GM23248 (cell line): Measurements from ENCODE around the gene UPK3A.
"Not testable (repeated sequence)": the region's sequence is repeated elsewhere in the genome, so short reads cannot be mapped to it uniquely, and the experiment has no call there.

Experiments used
- EZH2 ChIP-seq: fragments of 200-600 bp; sonication (generic); IDR thresholded peaks from 2 replicates; pipeline ENCODE4 v1.6.1; 2018; ENCODE audit warnings: antibody characterized with exemption, mild to moderate bottlenecking; ENCODE audit not compliant: insufficient read depth, poor library complexity, severe bottlenecking
- EZH2phosphoT487 ChIP-seq: fragments of 200-600 bp; sonication (generic); IDR thresholded peaks from 2 replicates; pipeline ENCODE4 v1.6.1; 2018; ENCODE audit warnings: antibody characterized with exemption, moderate library complexity, mild to moderate bottlenecking, low read depth; ENCODE audit not compliant: insufficient read depth

DNA sequence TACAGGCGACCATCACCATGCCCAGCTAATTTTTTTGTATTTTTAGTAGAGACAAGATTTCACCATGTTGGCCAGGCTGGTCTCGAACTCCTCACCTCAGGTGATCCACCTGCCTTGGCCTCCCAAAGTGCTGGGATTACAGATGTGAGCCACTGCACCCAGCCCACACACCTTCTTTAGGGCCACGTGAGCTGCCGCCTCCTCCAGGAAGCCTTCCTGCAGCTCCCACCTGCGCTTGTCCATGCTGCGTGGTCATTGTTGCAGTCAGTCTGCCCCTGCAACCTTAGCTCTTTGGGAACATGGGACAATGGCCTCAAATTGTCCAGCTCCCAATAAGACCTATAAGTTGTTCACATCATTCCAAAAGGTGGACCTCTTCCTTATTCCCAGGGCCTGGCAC, 10.3 kb downstream of the UPK3A start:
- TF ChIP-seq EZH2phosphoT487, EZH2: not testable (repeated sequence)
